ENCODE results near the gene JHY.

DNA sequence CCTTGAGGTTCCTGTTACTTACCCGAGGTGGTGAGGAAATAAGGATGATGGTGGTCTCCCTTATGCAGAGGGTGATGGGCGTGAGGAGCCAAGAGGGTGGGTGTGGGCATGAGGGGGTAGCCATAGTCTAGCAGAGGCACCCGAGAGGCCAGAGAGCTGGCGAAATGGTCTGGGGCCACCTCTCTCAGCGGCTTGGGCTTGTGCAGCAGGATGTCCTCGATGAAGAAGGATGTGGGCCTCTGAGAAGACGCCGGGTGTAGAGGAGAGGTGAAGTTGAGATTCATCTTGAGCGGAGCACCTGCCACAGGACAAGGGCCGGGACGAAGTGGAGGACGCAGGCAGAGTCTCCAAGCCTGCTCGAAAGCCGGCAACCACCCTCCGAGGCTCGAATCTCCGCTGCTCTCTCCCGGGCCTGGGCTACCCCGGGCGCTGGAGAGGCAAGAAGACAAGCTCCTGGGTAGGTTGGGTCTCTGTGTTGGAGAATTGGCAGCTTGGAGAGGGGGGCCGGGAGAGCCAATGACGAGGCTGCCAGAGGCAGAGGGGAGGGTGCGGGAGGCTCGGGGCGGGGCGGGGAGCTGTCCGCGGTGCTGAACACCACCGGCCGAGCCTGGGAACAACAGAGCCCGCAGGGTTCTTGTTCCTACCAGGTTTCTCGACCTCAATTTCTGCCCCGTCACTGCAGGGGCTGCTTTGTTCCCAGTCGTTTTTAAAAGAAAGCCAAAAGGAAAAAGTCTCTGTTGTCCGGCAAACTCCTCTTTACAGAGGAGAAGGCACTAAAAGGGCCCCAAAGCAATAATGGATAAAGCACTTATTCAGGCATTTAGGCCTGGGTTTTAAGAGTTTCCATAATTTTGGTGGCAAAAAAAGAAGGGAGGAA, 99.1 kb downstream of the JHY start, which contains the start of gene BSX:
- TF ChIP-seq POLR2A (IDR thresholded peaks at IDR 0.05) (no peak), POLR2AphosphoS5 (IDR thresholded peaks at IDR 0.05) (no peak)
- TF ChIP-seq, protein P1, sequence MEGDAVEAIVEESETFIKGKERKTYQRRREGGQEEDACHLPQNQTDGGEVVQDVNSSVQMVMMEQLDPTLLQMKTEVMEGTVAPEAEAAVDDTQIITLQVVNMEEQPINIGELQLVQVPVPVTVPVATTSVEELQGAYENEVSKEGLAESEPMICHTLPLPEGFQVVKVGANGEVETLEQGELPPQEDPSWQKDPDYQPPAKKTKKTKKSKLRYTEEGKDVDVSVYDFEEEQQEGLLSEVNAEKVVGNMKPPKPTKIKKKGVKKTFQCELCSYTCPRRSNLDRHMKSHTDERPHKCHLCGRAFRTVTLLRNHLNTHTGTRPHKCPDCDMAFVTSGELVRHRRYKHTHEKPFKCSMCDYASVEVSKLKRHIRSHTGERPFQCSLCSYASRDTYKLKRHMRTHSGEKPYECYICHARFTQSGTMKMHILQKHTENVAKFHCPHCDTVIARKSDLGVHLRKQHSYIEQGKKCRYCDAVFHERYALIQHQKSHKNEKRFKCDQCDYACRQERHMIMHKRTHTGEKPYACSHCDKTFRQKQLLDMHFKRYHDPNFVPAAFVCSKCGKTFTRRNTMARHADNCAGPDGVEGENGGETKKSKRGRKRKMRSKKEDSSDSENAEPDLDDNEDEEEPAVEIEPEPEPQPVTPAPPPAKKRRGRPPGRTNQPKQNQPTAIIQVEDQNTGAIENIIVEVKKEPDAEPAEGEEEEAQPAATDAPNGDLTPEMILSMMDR (IDR thresholded peaks at IDR 0.05) = no peak

Data from gastroesophageal sphincter (tissue), 3 donors.